Measurements from ENCODE around the gene LMLN. TPM values are rescaled to one million over a fixed set of nuclear protein-coding genes. Genes with fewer than 3 reads are reported as not detected.

The LMLN gene
- total and polyA plus RNA-seq, 2 of the 8 experiments (the other 6 are each of a cell fraction or from before 2014, with no cell fraction given) = 3.9 to 5.0 TPM

- no peak for TF ChIP-seq MAX (IDR thresholded peaks at IDR 0.05)
- no peak for TF ChIP-seq EGR1 (IDR thresholded peaks at IDR 0.05; ENCODE audit: borderline replicate concordance, low read depth, low read length)
- no peak for TF ChIP-seq FOSL1 (IDR thresholded peaks at IDR 0.05; ENCODE audit: insufficient read depth, low read depth, low read length)
- no peak for TF ChIP-seq CBX5 (IDR thresholded peaks at IDR 0.05; ENCODE audit: low read depth, low read length)
- TF ChIP-seq SRF (IDR thresholded peaks at IDR 0.05; ENCODE audit: low read depth, low read length) = no peak
- TF ChIP-seq JUND (IDR thresholded peaks at IDR 0.05; ENCODE audit: low read length) = no peak
- TF ChIP-seq RNF2 (IDR thresholded peaks at IDR 0.05; ENCODE audit: borderline replicate concordance, low read depth, low read length, missing control alignments, poor library complexity, severe bottlenecking) = no peak
- TF ChIP-seq ZNF274 (IDR thresholded peaks at IDR 0.05; ENCODE audit: borderline replicate concordance, extremely low read depth, low read length) = no peak
- TF ChIP-seq JUN (IDR thresholded peaks at IDR 0.05; ENCODE audit: low read depth, low read length) = no peak
- TF ChIP-seq GTF2F1 (IDR thresholded peaks at IDR 0.05; ENCODE audit: borderline replicate concordance, low read depth, low read length) = no peak
- TF ChIP-seq HDAC6 (IDR thresholded peaks at IDR 0.05; ENCODE audit: low read depth, low read length) = no peak
- no peak for TF ChIP-seq SP4 (IDR thresholded peaks at IDR 0.05; ENCODE audit: low read length)
- no peak overlapping the region for H2BK15ac ChIP-seq (ENCODE audit: low read length)
- H3K36me3 ChIP-seq (ENCODE audit: control insufficient read depth in 2 of 4, insufficient read depth in 4 of 4, low read length in 3 of 4) = peaks cover 29 to 58% (median 48%) of the 10 kb centered on the region in 4 experiments
- H4K5ac ChIP-seq (ENCODE audit: insufficient read length, low read depth, low read length) = no peak overlapping the region
- no peak overlapping the region for H4K8ac ChIP-seq (ENCODE audit: extremely low read depth, insufficient read depth, low read length)
- H3K23me2 ChIP-seq (ENCODE audit: low read depth, low read length) = no peaks in the 10 kb centered on the region; the same call in none of the 2 replicates
- H4K20me1 ChIP-seq (replicated peaks in 1 of 2; ENCODE audit: control insufficient read depth in 1 of 2, insufficient read depth in 2 of 2, low read length in 2 of 2) = peaks cover 6 to 14% of the 10 kb centered on the region in 2 experiments
- H3K27me3 ChIP-seq (replicated peaks in 1 of 4; ENCODE audit: control insufficient read depth in 3 of 4, extremely low read depth in 1 of 4, insufficient read depth in 3 of 4, low read length in 3 of 4) = no peaks in the 10 kb centered on the region
- no peak overlapping the region for H2BK120ac ChIP-seq (replicated peaks; ENCODE audit: low read depth, low read length)
- H3K9me3 ChIP-seq (ENCODE audit: insufficient read depth in 2 of 2, low read depth in 1 of 2, low read length in 1 of 2) = no peaks in the 10 kb centered on the region
- H3K27ac ChIP-seq (ENCODE audit: low read depth, low read length) = no peak overlapping the region
- ChIA-PET CTCF (ENCODE audit: partially characterized antibody) (interaction anchor here (1.7 kb wide), 1 partner anchor 11 kb away, joined by 4 read pairs; no protein-coding TSS in a partner anchor), POLR2A (ENCODE audit: partially characterized antibody) (interaction anchor here (0.6 to 5.3 kb wide), 9 partner anchors 7 to 136 kb away, joined by 3 to 69 read pairs (median 5); partner anchors contain the start of gene LMLN)
- H3K4me2 ChIP-seq (ENCODE audit: insufficient read depth in 1 of 2, low read depth in 2 of 2, low read length in 2 of 2) = no peak overlapping the region
- H4K91ac ChIP-seq (replicated peaks; ENCODE audit: insufficient read length, low read length) = no peak overlapping the region
- no peak overlapping the region for H2AFZ ChIP-seq (ENCODE audit: low read length)
- no peak overlapping the region for H2AK5ac ChIP-seq (ENCODE audit: low read depth, low read length)
- 85% methylated on average over 7 of the region's 7 CpGs; no CpG with 5 or more reads in 1 of the 2 experiments for WGBS, 2 experiments (ENCODE audit: extremely low coverage in 1 of 2, insufficient coverage in 1 of 2, insufficient read length in 1 of 2, insufficient replicate concordance in 2 of 2, low coverage in 1 of 2, low lambda C conversion rate in 2 of 2, missing lambda C conversion rate in 1 of 2)
- no peak overlapping the region for H2BK5ac ChIP-seq (ENCODE audit: low read depth, low read length)
- H3K56ac ChIP-seq (replicated peaks; ENCODE audit: insufficient read length, low read depth, low read length) = no peak overlapping the region
- H2BK12ac ChIP-seq (ENCODE audit: low read depth, low read length) = no peak overlapping the region
- H2BK20ac ChIP-seq (ENCODE audit: low read length) = no peak overlapping the region
- FAIRE-seq (no peak), DNase-seq (ENCODE audit: low read depth in 1 of 2, low spot score in 2 of 2) (no peak)
- H3K79me2 ChIP-seq (ENCODE audit: control insufficient read depth in 1 of 2, insufficient read depth in 2 of 2, low read length in 2 of 2) = peaks cover 7 to 38% of the 10 kb centered on the region in 2 experiments
- H3K4me1 ChIP-seq (replicated peaks in 1 of 4; ENCODE audit: control insufficient read depth in 3 of 4, insufficient read depth in 4 of 4, low read length in 3 of 4) = peaks cover 0 to 8% (median 4%) of the 10 kb centered on the region in 4 experiments; a peak in 5 of 7 replicates
- H3K4ac ChIP-seq (replicated peaks; ENCODE audit: insufficient read length, low read depth, low read length) = no peak overlapping the region
- H3K9ac ChIP-seq (replicated peaks in 1 of 4; ENCODE audit: extremely low read depth in 1 of 4, low read depth in 3 of 4, low read length in 3 of 4) = no peak overlapping the region
- H3K18ac ChIP-seq (ENCODE audit: extremely low read depth, low read length) = no peak overlapping the region
- no peak overlapping the region for H3K23ac ChIP-seq (ENCODE audit: insufficient read length)
- no peak overlapping the region for H3K4me3 ChIP-seq (ENCODE audit: extremely low read depth in 1 of 4, insufficient read depth in 2 of 4, low read depth in 3 of 4, low read length in 4 of 4)
- H3K14ac ChIP-seq (ENCODE audit: insufficient read length) = no peak overlapping the region
- no peaks in the 10 kb centered on the region for H3K79me1 ChIP-seq (ENCODE audit: low read depth, low read length)
Measured at GRCh38 chr3:197953881-197954280, 6.1 kb upstream of the LMLN start.

Data from H1 (cell line).